Esophagus muscularis mucosa (tissue), 3 donors: ENCODE data around the gene PPP6R1.

Experiments
- POLR2AphosphoS5 ChIP-seq, 2 donors: sonication (generic); formaldehyde crosslinking; IDR thresholded peaks; one replicate each; pipeline ENCODE4 v1.6.1; 2017; ENCODE audit warnings: antibody characterized with exemption in 2 of 2
- TF ChIP-seq, protein P1 (sequence below), 3 experiments: fragments of 200-600 bp in 2 of 3; fragments of 450-650 bp in 1 of 3; sonication (generic) in 2 of 3; IDR thresholded peaks; one replicate each; pipeline ENCODE4 v1.5.1; 2017 to 2019; ENCODE audit warnings: antibody characterized with exemption in 3 of 3, mild to moderate bottlenecking in 2 of 3, moderate library complexity in 1 of 3

GRCh38 chr19:55304279-55304978 is 45.6 kb upstream of the PPP6R1 start:
- TF ChIP-seq, protein P1, sequence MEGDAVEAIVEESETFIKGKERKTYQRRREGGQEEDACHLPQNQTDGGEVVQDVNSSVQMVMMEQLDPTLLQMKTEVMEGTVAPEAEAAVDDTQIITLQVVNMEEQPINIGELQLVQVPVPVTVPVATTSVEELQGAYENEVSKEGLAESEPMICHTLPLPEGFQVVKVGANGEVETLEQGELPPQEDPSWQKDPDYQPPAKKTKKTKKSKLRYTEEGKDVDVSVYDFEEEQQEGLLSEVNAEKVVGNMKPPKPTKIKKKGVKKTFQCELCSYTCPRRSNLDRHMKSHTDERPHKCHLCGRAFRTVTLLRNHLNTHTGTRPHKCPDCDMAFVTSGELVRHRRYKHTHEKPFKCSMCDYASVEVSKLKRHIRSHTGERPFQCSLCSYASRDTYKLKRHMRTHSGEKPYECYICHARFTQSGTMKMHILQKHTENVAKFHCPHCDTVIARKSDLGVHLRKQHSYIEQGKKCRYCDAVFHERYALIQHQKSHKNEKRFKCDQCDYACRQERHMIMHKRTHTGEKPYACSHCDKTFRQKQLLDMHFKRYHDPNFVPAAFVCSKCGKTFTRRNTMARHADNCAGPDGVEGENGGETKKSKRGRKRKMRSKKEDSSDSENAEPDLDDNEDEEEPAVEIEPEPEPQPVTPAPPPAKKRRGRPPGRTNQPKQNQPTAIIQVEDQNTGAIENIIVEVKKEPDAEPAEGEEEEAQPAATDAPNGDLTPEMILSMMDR (IDR thresholded peaks at IDR 0.05): no peak
- TF ChIP-seq POLR2AphosphoS5 (IDR thresholded peaks at IDR 0.05): no peak
